Mesenchymal stem cell (in vitro differentiated cells and primary cell): ENCODE data around the gene NCSTN.

Source experiments
- DNase-seq: peaks from one replicate; pipeline ENCODE4 v3.0.0-alpha.2; 2013
- H2AFZ ChIP-seq: one replicate; pipeline ENCODE4 v1.6.1; 2013; ENCODE audit warnings: low read depth, mild to moderate bottlenecking, control low read depth, inconsistent platforms, low read length, moderate library complexity
- H2AK5ac ChIP-seq: 2 replicates; pipeline ENCODE4 v1.6.1; 2013; ENCODE audit warnings: low read length, moderate library complexity, mild to moderate bottlenecking, inconsistent platforms; ENCODE audit not compliant: severe bottlenecking
- H2BK120ac ChIP-seq: one replicate; pipeline ENCODE4 v1.6.1; 2013; ENCODE audit warnings: low read depth, mild to moderate bottlenecking, inconsistent platforms, low read length, moderate library complexity
- H2BK12ac ChIP-seq, 2 experiments: one replicate each; pipeline ENCODE4 v1.6.1; 2013; ENCODE audit warnings: inconsistent platforms in 2 of 2, low read length in 2 of 2, mild to moderate bottlenecking in 2 of 2, moderate library complexity in 2 of 2, control low read depth in 1 of 2
- H2BK15ac ChIP-seq: one replicate; pipeline ENCODE4 v1.6.1; 2013; ENCODE audit warnings: mild to moderate bottlenecking, low read depth, inconsistent platforms; ENCODE audit not compliant: poor library complexity, severe bottlenecking
- H2BK5ac ChIP-seq: 2 replicates; pipeline ENCODE4 v1.6.1; 2013; ENCODE audit warnings: low read depth, mild to moderate bottlenecking, low read length, control low read depth, inconsistent platforms; ENCODE audit not compliant: poor library complexity, severe bottlenecking
- H3K14ac ChIP-seq, 2 experiments: one replicate each; pipeline ENCODE4 v1.6.1; 2013; ENCODE audit warnings: inconsistent platforms in 2 of 2, low read length in 2 of 2, control low read depth in 1 of 2, mild to moderate bottlenecking in 1 of 2, moderate library complexity in 1 of 2
- H3K18ac ChIP-seq, 2 experiments: one replicate each; pipeline ENCODE4 v1.6.1; 2013; ENCODE audit warnings: inconsistent platforms in 2 of 2, low read length in 2 of 2, control low read depth in 1 of 2, low read depth in 1 of 2, mild to moderate bottlenecking in 1 of 2
- H3K23ac ChIP-seq, 2 experiments: one replicate each; pipeline ENCODE4 v1.6.1; 2013; ENCODE audit warnings: inconsistent platforms in 2 of 2, low read length in 2 of 2, mild to moderate bottlenecking in 2 of 2, moderate library complexity in 2 of 2, control low read depth in 1 of 2
- H3K27ac ChIP-seq: 2 replicates; pipeline ENCODE4 v1.5.1; 2013; ENCODE audit warnings: mild to moderate bottlenecking, moderate library complexity, low read length, control low read depth, inconsistent platforms; ENCODE audit not compliant: poor library complexity, severe bottlenecking
- H3K27me3 ChIP-seq, 2 experiments: 2 replicates each; pipeline versions ENCODE4 v1.6.1 to v1.7.0; 2013; ENCODE audit warnings: low read length in 2 of 2, mild to moderate bottlenecking in 2 of 2, moderate library complexity in 2 of 2, control low read depth in 1 of 2, inconsistent platforms in 1 of 2; ENCODE audit not compliant: control insufficient read depth in 1 of 2, insufficient read depth in 1 of 2
- H3K36me3 ChIP-seq, 2 experiments: 2 replicates each; pipeline versions ENCODE4 v1.6.1 to v1.7.0; 2013; ENCODE audit warnings: low read length in 2 of 2, control low read depth in 1 of 2, inconsistent platforms in 1 of 2, low read depth in 1 of 2, mild to moderate bottlenecking in 1 of 2; ENCODE audit not compliant: insufficient read depth in 2 of 2, control insufficient read depth in 1 of 2
- H3K4ac ChIP-seq, 2 experiments: one replicate each; pipeline ENCODE4 v1.6.1; 2013; ENCODE audit warnings: inconsistent platforms in 2 of 2, low read length in 2 of 2, mild to moderate bottlenecking in 2 of 2, moderate library complexity in 2 of 2, control low read depth in 1 of 2, low read depth in 1 of 2
- H3K4me1 ChIP-seq: 2 replicates; pipeline ENCODE4 v1.6.1; 2013; ENCODE audit warnings: low read depth, low read length, control low read depth; ENCODE audit not compliant: control insufficient read depth, insufficient read depth
- H3K4me2 ChIP-seq: 2 replicates; pipeline ENCODE4 v1.6.1; 2013; ENCODE audit warnings: low read length, mild to moderate bottlenecking, inconsistent platforms; ENCODE audit not compliant: poor library complexity, severe bottlenecking
- H3K4me3 ChIP-seq, 2 experiments: 2 replicates each; pipeline versions ENCODE4 v1.5.1 to v1.7.0; 2013; ENCODE audit warnings: low read length in 2 of 2, mild to moderate bottlenecking in 2 of 2, control low read depth in 1 of 2, low read depth in 1 of 2; ENCODE audit not compliant: insufficient read depth in 1 of 2
- H3K79me1 ChIP-seq: replicated peaks from 2 replicates; pipeline ENCODE4 v1.6.1; 2013; ENCODE audit warnings: mild to moderate bottlenecking, control low read depth, low read length, inconsistent platforms; ENCODE audit not compliant: poor library complexity, severe bottlenecking
- H3K9ac ChIP-seq: 2 replicates; pipeline ENCODE4 v1.7.0; 2013; ENCODE audit warnings: mild to moderate bottlenecking, low read length, moderate library complexity
- H3K9me3 ChIP-seq: 2 replicates; pipeline ENCODE4 v1.7.0; 2013; ENCODE audit warnings: mild to moderate bottlenecking, low read length; ENCODE audit not compliant: control insufficient read depth
- H4K8ac ChIP-seq: one replicate; pipeline ENCODE4 v1.6.1; 2013; ENCODE audit warnings: inconsistent platforms, mild to moderate bottlenecking, low read length, moderate library complexity
- H4K91ac ChIP-seq: one replicate; pipeline ENCODE4 v1.6.1; 2013; ENCODE audit warnings: mild to moderate bottlenecking, low read length, inconsistent platforms
- WGBS: methylation state at CpG from one replicate; pipeline ENCODE4 v1.1.7; 2013; ENCODE audit warnings: mixed read lengths; 5-methylcytosine and 5-hydroxymethylcytosine counted together

The NCSTN gene

GRCh38 chr1:160400646-160401486 is 57.7 kb downstream of the NCSTN start:
- peak overlapping the region in 1 of 2 experiments; percentile 81 for H3K4me3 ChIP-seq
- 1% methylated on average over 43 of the region's 55 CpGs for WGBS
- DNase-seq, result peak; percentile 17

DNA sequence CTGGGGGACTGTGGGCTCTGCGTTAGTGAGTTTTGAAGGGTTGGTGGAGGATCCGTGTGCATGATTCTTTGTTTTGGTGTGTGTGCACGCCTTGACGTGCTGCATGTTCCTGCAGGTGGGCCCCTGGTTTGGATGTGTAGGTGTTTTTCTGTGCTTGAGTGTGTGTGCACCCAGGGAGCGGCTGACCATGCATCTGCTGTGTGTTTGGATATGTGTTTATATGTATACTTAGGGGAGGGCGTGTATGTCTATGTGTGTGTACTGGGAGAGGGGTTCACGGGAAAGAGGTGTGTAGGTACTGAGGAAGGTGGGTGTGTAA is 58.3 kb downstream of the NCSTN start:
- H2BK15ac ChIP-seq, result no peak overlapping the region
- H3K14ac ChIP-seq, result peak overlapping the region in 1 of 2 experiments; percentile 62
- H3K79me1 ChIP-seq, result peaks cover 22% of the 10 kb centered on the region
- no peak overlapping the region for H3K4ac ChIP-seq
- H4K8ac ChIP-seq, result peak overlapping the region; percentile 3
- no peak overlapping the region for H2AFZ ChIP-seq
- WGBS, result 44% methylated on average over 7 of the region's 7 CpGs
- no peak overlapping the region for H3K27ac ChIP-seq
- H3K4me2 ChIP-seq, result peak overlapping the region; percentile 52
- peaks cover 0 to 93% of the 10 kb centered on the region in 2 experiments for H3K27me3 ChIP-seq
- no peak overlapping the region for H2BK12ac ChIP-seq
- H3K4me3 ChIP-seq, result peak overlapping the region in 1 of 2 experiments; percentile 81
- no peak overlapping the region for H3K23ac ChIP-seq
- H2BK5ac ChIP-seq, result no peak overlapping the region
- no peak for DNase-seq
- no peaks in the 10 kb centered on the region for H3K9me3 ChIP-seq
- no peak overlapping the region for H2BK120ac ChIP-seq
- no peak overlapping the region for H3K9ac ChIP-seq
- no peaks in the 10 kb centered on the region for H3K36me3 ChIP-seq
- no peak overlapping the region for H2AK5ac ChIP-seq
- peaks cover 20% of the 10 kb centered on the region for H3K4me1 ChIP-seq
- H4K91ac ChIP-seq, result no peak overlapping the region
- no peak overlapping the region for H3K18ac ChIP-seq

More at GRCh38 chr1:160400646-160401486, 57.7 kb downstream of the NCSTN start:
- peak overlapping the region; percentile 67 for H2AFZ ChIP-seq
- H2BK15ac ChIP-seq, result peak overlapping the region; percentile 96
- H2BK12ac ChIP-seq, result peak overlapping the region in 1 of 2 experiments; percentile 34
- no peaks in the 10 kb centered on the region for H3K36me3 ChIP-seq
- no peak overlapping the region for H2AK5ac ChIP-seq
- peak overlapping the region; percentile 52 for H3K4me2 ChIP-seq
- H2BK5ac ChIP-seq, result peak overlapping the region; percentile 39
- peaks cover 19% of the 10 kb centered on the region for H3K4me1 ChIP-seq
- H3K27me3 ChIP-seq, result peaks cover 0 to 91% of the 10 kb centered on the region in 2 experiments
- H3K23ac ChIP-seq, result no peak overlapping the region
- no peak overlapping the region for H3K27ac ChIP-seq
- no peaks in the 10 kb centered on the region for H3K9me3 ChIP-seq
- H3K14ac ChIP-seq, result no peak overlapping the region
- peak overlapping the region; percentile 62 for H4K8ac ChIP-seq
- H3K79me1 ChIP-seq, result peaks cover 17% of the 10 kb centered on the region
- H3K9ac ChIP-seq, result no peak overlapping the region
- H3K4ac ChIP-seq, result peak overlapping the region in 1 of 2 experiments; percentile 33
- peak overlapping the region; percentile 60 to 87 for H3K18ac ChIP-seq
- peak overlapping the region; percentile 64 for H2BK120ac ChIP-seq
- no peak overlapping the region for H4K91ac ChIP-seq

DNA sequence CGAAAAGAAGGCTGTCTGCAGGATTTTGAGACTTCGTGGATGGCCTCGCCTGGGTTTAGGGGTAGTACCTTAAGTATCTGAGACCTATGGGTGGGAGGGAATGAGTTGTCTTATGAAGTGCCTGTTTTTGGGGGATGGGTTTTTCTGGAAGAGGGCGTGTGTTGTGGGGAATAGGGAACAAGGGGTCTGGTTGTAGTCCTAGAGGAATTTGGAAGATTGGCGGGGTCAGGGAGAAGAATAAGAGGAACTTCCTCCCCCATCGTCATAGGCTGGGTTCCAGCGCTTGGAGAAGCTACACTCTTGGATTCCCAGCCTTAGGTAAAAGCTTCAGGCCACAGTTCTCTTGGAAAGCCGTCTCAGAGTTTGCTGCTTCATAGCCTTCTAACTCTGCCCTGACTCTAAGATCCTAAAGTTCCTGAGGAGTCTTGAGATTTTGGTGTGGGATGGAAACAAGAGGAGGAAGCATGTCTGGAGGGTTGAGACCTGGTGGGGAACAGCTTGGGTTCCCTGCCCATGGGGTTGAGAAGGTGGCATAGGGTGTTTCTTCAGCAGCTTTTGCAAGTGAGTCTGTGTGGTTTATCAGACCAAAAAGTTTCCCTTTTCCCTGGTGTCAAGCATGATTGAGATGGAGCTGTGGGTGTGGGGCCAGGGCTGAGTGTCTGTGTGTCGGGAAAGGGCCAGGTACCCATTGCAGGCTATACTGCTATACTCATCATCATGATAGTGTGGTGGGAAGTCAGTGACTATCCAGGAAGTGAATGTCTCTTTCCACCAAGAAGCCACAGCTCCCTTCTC is 59.0 kb downstream of the NCSTN start:
- H2BK15ac ChIP-seq, result no peak overlapping the region
- H2BK5ac ChIP-seq, result no peak overlapping the region
- H3K4ac ChIP-seq, result no peak overlapping the region
- peak overlapping the region; percentile 52 for H3K4me2 ChIP-seq
- no peak overlapping the region for H3K9ac ChIP-seq
- peaks cover 0 to 89% of the 10 kb centered on the region in 2 experiments for H3K27me3 ChIP-seq
- peak overlapping the region in 1 of 2 experiments; percentile 47 for H3K23ac ChIP-seq
- no peak overlapping the region for H3K4me3 ChIP-seq
- no peak overlapping the region for H4K8ac ChIP-seq
- no peak overlapping the region for H2BK12ac ChIP-seq
- H3K36me3 ChIP-seq, result no peaks in the 10 kb centered on the region
- no peak for DNase-seq
- H4K91ac ChIP-seq, result no peak overlapping the region
- H3K79me1 ChIP-seq, result peaks cover 24% of the 10 kb centered on the region
- no peak overlapping the region for H3K18ac ChIP-seq
- H2AFZ ChIP-seq, result no peak overlapping the region
- 63% methylated on average over 7 of the region's 9 CpGs for WGBS
- H3K27ac ChIP-seq, result no peak overlapping the region
- H2BK120ac ChIP-seq, result no peak overlapping the region
- peak overlapping the region; percentile 32 for H2AK5ac ChIP-seq
- H3K4me1 ChIP-seq, result peaks cover 21% of the 10 kb centered on the region
- H3K14ac ChIP-seq, result no peak overlapping the region
- H3K9me3 ChIP-seq, result no peaks in the 10 kb centered on the region

GRCh38 chr1:160403244-160403643 is 60.1 kb downstream of the NCSTN start:
- no peak overlapping the region for H4K91ac ChIP-seq
- H3K14ac ChIP-seq, result no peak overlapping the region
- H3K4me3 ChIP-seq, result no peak overlapping the region
- no peaks in the 10 kb centered on the region for H3K9me3 ChIP-seq
- H3K23ac ChIP-seq, result no peak overlapping the region
- H4K8ac ChIP-seq, result no peak overlapping the region
- no peak overlapping the region for H3K18ac ChIP-seq
- H3K4me2 ChIP-seq, result no peak overlapping the region
- no peak overlapping the region for H3K9ac ChIP-seq
- peak overlapping the region; percentile 51 for H2AK5ac ChIP-seq
- no peak overlapping the region for H2BK120ac ChIP-seq
- 55% methylated on average over 3 of the region's 3 CpGs for WGBS
- H3K79me1 ChIP-seq, result peaks cover 32% of the 10 kb centered on the region
- no peak overlapping the region for H2BK15ac ChIP-seq
- DNase-seq, result no peak
- no peak overlapping the region for H2AFZ ChIP-seq
- no peak overlapping the region for H2BK5ac ChIP-seq
- H3K27ac ChIP-seq, result no peak overlapping the region
- no peak overlapping the region for H2BK12ac ChIP-seq
- no peak overlapping the region for H3K4ac ChIP-seq
- peaks cover 0 to under 1% of the 10 kb centered on the region in 2 experiments for H3K36me3 ChIP-seq
- peaks cover 0 to 84% of the 10 kb centered on the region in 2 experiments for H3K27me3 ChIP-seq
- H3K4me1 ChIP-seq, result peaks cover 32% of the 10 kb centered on the region
